Stomach (tissue), 4 donors: ENCODE measurements around the gene HTR3A.

Experiments
- CTCF ChIP-seq, 7 experiments: fragments of 450-650 bp in 4 of 7; fragments of 200-600 bp in 3 of 7; sonication (generic) in 3 of 7; IDR thresholded peaks; one replicate each; pipeline ENCODE4 v1.5.1; 2016 to 2019; ENCODE audit warnings: antibody characterized with exemption in 7 of 7, control low read depth in 2 of 7, mild to moderate bottlenecking in 1 of 7
- POLR2A ChIP-seq, 4 donors: fragments of 450-650 bp; IDR thresholded peaks; one replicate each; pipeline ENCODE4 v1.6.1; 2016; ENCODE audit warnings: antibody characterized with exemption in 4 of 4, control low read depth in 2 of 4, mild to moderate bottlenecking in 1 of 4, moderate library complexity in 1 of 4
- POLR2AphosphoS5 ChIP-seq, 3 donors: sonication (generic); formaldehyde crosslinking; IDR thresholded peaks; one replicate each; pipeline ENCODE4 v1.6.1; 2016; ENCODE audit warnings: antibody characterized with exemption in 3 of 3

GRCh38 chr11:113932788-113933187 lies 42.1 kb upstream of the HTR3A start:
- TF ChIP-seq POLR2AphosphoS5 (IDR thresholded peaks at IDR 0.05) (no peak), CTCF (IDR thresholded peaks at IDR 0.05) (no peak), POLR2A (IDR thresholded peaks at IDR 0.05) (no peak)
